ENCODE measurements around the gene AQP6.
"Not testable (repeated sequence)": the region's sequence is repeated elsewhere in the genome, so short reads cannot be mapped to it uniquely, and the experiment has no call there.

AQP6 gene

GRCh38 chr12:49973361-49973830, 649 bp downstream of the AQP6 start:
- no peak for DNase-seq

GRCh38 chr12:49974231-49974675, 1.5 kb downstream of the AQP6 start:
- no peak for DNase-seq

- DNase-seq = no peak
Observed at GRCh38 chr12:49974677-49975317, 2.0 kb downstream of the AQP6 start.

GRCh38 chr12:49975318-49975761, 2.6 kb downstream of the AQP6 start:
- DNase-seq = no peak

GRCh38 chr12:49976557-49976956, 3.8 kb downstream of the AQP6 start:
- no peak for DNase-seq

- no peak for DNase-seq
Observed at GRCh38 chr12:49978125-49978524, 5.4 kb downstream of the AQP6 start.

- DNase-seq = no peak
Observed at GRCh38 chr12:49979016-49979586, 6.4 kb downstream of the AQP6 start.

- no peak for DNase-seq
Observed at GRCh38 chr12:49979791-49980190, 7.0 kb downstream of the AQP6 start.

- no peak for DNase-seq
Observed at GRCh38 chr12:49980501-49981349, 8.0 kb downstream of the AQP6 start.

- no peak for DNase-seq
Observed at GRCh38 chr12:49982246-49983087, 9.7 kb downstream of the AQP6 start.

GRCh38 chr12:49983892-49984291, 11.1 kb downstream of the AQP6 start:
- no peak for DNase-seq

- no peak for DNase-seq
Observed at GRCh38 chr12:49984476-49985359, 12.0 kb downstream of the AQP6 start.

- DNase-seq = no peak
Observed at GRCh38 chr12:49985981-49986380, 13.2 kb downstream of the AQP6 start.

GRCh38 chr12:49986476-49986875, 13.7 kb downstream of the AQP6 start:
- DNase-seq = not testable (repeated sequence)

GRCh38 chr12:49987625-49988303, 15.0 kb downstream of the AQP6 start:
- DNase-seq = no peak

GRCh38 chr12:49989400-49989799, 16.7 kb downstream of the AQP6 start:
- DNase-seq = not testable (repeated sequence)

GRCh38 chr12:49990273-49990672, 17.5 kb downstream of the AQP6 start:
- no peak for DNase-seq

- no peak for DNase-seq
Observed at GRCh38 chr12:49998453-49998852, 25.7 kb downstream of the AQP6 start.

GRCh38 chr12:50003595-50003994, 30.8 kb downstream of the AQP6 start:
- DNase-seq = no peak

- no peak for DNase-seq
Observed at GRCh38 chr12:50004696-50005095, 31.9 kb downstream of the AQP6 start.

- no peak for DNase-seq
Observed at GRCh38 chr12:50005175-50005574, 32.4 kb downstream of the AQP6 start.
